GM18951 (cell line): Measurements from ENCODE around the gene TRPM3.

Experiments
- POLR2A ChIP-seq: IDR thresholded peaks from 4 replicates; pipeline ENCODE4 v1.6.1; 2011; ENCODE audit warnings: mild to moderate bottlenecking; ENCODE audit not compliant: insufficient read length, insufficient read depth; ENCODE audit errors: extremely low read depth
- in situ Hi-C: fragments of 300-500 bp; cut with MboI; formaldehyde crosslinking; loops from one replicate; pipeline ENCODE4 v1.12.0; 2022; ENCODE audit warnings: low sequenced_read_pairs, mixed read lengths, inconsistent platforms; ENCODE audit not compliant: unreplicated experiment

Gene TRPM3

DNA sequence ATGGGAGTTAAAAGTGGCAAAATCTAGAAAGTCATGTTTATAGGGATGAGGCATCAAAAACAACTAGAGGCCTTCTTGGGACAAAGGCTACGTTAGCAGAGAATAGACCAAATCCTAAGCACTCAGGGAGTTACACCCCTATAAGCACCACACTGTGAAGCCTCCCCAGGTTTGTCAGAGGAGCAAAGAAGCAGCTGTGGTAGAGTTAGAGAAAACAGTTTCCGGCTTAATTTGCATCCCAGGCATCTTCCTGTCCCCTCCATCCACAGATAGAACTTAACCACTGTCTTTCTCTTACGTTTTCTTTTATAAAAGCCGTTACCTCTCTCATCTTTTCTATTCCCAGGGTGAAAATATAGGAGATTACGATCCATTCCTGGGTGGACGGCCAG is 518.4 kb downstream of the TRPM3 start:
- no peak for TF ChIP-seq POLR2A
- in situ Hi-C loops, result no loop called here

DNA sequence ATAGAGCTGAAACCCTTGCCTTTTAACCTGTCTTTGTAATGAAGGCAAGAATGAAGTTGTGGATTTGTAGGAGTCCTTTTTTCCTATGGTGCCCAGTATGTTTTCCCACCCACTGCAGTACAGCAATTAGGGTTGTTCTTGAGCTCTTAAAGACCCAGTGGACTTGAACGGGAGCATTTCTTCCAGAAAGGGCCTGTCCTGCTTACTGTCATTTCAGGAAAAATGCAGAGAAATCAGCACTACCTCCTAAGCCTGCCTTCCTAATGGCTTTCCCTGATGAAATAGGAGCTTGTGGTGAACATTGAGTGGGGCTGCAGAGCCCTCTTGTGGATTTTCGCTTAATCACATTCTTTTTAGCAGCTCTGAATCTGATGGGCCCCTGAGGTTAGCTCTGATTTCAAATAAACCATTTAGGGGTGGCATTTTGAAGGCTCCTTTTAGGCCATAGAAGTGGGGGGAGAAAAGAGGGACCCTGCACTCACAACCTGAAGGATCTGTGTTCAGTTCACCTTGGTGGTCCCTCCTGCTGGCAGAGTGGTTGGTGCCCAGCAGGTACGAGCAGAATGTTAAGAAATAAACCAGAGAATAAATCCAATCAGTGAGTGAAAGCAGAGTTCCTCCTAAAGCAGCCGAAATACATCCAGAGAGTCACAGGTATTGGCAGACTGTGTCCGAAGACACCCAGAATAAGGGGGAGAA is 519.0 kb downstream of the TRPM3 start:
- in situ Hi-C loops, result no loop called here

DNA sequence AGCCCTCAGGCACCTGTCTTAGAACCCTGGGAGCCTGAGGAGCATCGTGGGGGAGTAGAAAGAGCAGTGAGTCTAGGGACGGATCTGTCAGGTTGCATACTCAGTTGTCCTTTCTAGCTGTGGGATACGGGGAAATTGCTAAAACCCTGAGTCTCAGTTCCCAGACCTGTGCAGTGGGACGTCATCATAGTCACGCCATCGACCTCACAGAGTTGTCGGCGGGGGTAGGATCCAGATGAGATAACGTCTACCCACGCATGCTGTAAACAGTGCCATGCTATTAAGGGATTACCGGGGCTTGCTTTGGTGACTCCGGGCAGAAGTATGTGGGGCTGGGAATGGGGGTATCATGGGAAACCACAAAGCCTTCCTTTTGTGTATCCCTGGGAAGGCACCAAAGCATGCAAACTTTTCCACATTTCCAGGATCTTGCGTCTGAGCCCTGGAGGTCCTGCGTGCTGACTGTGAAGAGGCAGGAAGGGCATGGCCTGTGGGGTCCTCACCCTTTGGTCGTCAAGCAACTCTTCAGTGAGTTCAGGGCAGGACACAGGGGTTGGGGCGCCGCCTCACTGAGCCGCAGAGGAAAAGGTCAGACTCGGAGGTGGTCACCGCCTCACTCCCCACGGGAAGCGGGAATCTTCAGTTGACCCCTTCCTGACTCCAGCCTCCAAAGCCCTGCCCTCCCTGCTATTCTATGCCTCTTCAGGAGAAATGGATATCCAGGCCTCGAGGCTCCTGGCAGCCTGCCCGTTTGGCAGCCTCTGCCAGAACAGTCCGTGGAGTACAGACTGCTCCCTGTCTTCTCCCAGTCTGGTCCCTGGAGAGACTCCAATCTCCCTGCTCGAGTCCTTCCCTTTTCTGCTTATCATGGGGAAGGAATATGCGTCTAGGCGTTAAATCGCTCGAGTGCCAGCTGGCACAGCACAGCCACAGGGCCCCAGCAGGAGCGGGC is 520.1 kb downstream of the TRPM3 start:
- in situ Hi-C loops, result no loop called here
- no peak for TF ChIP-seq POLR2A

More for the DNA sequence above, 519.0 kb downstream of the TRPM3 start:
- TF ChIP-seq POLR2A, result no peak

DNA sequence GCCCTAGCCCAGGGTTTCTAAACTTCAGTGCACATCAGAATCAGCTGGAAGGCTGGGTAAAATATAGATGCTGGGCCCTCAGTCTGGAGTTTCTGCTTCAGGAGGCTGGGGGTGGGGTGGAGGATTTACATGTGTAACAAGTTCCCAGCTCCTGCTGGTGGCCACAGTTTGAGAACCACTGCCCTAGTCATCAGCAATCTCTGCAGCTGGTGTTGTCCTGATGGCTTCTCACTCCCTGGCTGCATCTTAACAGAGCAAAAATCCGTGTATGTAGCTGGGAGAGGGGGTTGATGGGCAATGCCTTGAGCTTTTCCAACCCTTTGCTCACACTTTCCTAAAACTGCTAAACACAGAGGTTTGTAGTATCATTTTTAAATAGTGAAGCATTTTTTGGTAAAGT is 520.9 kb downstream of the TRPM3 start:
- TF ChIP-seq POLR2A, result no peak
- in situ Hi-C loops, result no loop called here

DNA sequence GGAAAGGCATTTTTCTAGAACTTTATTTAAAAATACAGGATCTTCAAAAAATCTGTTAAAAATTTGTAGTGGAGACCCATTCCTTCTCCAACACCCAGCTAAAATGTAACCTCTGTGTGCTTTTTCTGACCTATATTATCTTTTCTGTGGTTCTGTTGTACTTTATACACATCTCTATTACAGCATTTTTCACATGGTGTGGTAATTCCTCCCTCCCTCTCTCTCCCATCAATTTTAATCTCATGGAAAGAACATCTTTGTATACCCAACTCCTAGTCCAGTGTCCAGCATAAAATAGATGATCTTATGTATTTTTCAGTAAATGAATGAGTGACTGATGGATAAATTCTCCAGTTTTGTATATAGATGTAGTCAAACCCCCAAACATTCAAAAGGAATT is 523.5 kb downstream of the TRPM3 start:
- TF ChIP-seq POLR2A, result no peak
- in situ Hi-C loops, result loop anchor here (25.0 kb wide), 1 partner anchor 261 kb away; no protein-coding TSS in a partner anchor

DNA sequence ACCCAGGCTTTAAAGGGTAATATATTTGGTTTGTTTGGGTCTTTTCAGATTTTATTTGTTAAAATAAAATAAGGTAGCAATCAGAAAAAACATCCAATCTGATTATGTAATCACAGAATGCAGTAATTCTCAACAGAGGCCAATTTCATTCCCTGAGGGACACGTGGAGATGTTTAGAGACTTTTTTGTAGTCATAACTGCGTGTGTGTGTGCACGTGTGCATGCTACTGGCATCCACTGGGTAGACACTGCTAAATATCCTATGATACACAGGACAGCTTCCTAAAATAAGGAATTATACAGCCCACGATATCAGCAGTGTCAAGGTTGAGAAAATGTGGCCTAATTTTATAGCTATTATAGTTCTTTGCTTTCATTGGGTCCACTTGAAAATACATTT is 526.2 kb downstream of the TRPM3 start:
- no peak for TF ChIP-seq POLR2A
- in situ Hi-C loops, result loop anchor here (25.0 kb wide), 1 partner anchor 258 kb away; no protein-coding TSS in a partner anchor

DNA sequence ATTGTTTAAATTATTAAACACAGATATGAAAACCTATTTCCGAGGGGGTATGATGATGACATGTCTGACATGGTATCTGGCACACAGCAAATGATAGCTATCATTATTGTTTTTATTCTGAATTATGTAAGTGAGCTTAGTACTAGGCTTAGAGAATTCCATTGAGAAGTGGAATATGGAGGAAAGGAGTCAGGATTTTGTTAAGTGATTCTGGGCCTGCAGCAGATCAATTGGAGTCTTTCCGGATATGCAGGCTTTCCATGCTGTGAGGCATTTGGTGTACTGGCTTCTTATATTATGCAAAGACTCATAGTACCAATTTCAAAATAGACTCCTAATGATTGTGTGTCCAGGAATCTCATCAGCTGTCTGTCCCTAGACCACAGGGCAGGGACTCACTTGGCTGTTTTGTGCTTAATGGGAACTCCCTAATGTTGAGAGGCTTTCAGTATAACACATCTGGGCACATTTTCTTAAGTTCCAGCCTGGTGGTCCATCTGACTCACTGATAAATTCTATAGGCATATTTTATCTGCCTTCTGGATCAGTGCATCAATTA is 527.0 kb downstream of the TRPM3 start:
- TF ChIP-seq POLR2A, result no peak
- in situ Hi-C loops, result loop anchor here (25.0 kb wide), 1 partner anchor 257 kb away; no protein-coding TSS in a partner anchor

DNA sequence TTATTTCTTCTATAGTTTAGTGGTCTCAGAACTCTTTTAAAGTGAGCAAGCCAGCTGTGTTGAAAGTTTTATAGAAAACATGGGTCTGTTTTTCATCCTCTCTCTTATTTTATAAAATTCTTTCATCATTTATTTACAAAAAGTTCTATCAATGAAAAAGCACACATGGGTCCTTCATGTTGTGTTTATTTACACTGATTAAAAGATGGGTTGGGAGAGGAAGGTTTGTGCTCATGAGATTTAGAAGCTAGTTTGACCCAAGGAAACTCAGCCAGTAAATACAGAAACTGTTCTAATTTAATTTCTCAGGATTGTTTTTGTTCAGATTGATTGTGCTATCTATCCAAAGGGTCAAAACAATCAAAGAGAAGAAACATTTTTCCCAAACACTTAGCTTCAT is 528.2 kb downstream of the TRPM3 start:
- no peak for TF ChIP-seq POLR2A

DNA sequence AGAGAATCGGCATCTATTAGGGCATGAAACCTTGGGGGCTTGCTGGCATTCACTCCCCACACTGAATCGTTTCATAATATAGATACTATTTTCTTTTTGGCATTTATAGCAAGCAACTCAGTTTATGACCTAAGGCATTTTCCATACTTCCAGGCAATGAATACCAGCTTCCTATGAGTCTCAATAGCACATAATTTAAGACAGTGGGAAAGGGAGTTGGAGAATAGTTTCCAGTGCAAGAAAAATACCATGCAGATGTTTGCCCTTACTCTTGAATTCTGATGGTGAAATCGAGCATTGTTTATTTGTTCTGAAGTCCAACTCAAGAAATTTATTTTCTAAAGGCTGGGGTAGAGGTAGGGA is 531.1 kb downstream of the TRPM3 start:
- in situ Hi-C loops, result loop anchor here (25.0 kb wide), 1 partner anchor 253 kb away; no protein-coding TSS in a partner anchor
- TF ChIP-seq POLR2A, result no peak

More for the DNA sequence above, 528.2 kb downstream of the TRPM3 start:
- in situ Hi-C loops, result loop anchor here (25.0 kb wide), 1 partner anchor 256 kb away; no protein-coding TSS in a partner anchor

DNA sequence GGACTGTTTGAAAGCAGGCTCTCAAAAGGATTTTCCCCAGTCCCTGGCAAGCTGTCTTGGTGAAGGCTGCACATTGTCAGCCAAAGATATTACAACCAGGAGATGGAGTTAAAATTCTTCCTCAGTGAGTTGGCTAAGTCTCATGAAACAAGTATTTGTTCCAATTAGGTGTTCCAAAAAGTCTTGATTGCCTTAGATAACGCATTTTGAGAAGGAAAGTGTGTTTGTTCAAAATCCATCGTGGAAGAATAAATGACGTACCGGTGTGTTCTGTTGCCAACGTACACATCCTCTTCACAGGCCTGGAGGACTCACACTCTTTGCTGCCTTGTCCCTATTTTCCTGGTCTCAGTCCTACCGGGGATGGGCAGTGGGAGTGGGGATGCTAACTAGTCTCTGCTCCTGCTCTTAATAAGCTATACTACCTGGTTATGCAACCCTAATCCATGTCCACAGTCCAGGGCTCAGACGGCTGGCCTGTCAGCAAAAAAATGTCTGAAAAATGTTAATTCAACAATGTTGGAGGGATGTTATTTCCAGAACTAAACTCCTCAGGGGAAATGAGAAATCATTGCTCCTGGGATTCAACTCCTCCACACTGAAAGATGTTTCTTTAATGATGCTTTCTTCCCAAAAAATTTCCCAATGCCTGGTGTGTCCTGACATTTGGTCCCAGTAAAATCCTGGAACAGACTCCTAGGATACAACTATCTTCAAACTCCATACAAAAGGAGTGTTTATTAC is 531.7 kb downstream of the TRPM3 start:
- in situ Hi-C loops, result loop anchor here (10.0 to 25.0 kb wide), 2 partner anchors 105 to 252 kb away; no protein-coding TSS in a partner anchor
- TF ChIP-seq POLR2A, result no peak

DNA sequence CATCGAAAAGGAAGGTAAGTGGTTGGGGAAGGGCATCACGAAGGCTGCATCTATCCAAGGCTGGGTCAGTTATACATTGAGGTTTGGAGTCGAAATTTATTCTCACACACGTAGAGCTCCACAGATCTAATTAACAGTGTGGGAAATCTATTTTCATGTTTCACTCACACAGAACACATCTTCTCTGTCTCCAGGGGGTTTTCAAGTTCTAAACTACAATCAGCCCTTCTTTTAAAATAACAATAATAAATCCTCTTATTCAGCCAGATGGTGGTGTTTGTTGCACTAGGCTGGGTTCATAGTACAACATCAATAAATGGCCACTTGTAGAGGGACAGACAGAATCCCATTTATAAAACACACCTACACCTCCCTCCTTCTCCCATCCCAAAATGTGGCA is 532.4 kb downstream of the TRPM3 start:
- in situ Hi-C loops, result loop anchor here (10.0 to 25.0 kb wide), 2 partner anchors 104 to 252 kb away; no protein-coding TSS in a partner anchor
- no peak for TF ChIP-seq POLR2A

DNA sequence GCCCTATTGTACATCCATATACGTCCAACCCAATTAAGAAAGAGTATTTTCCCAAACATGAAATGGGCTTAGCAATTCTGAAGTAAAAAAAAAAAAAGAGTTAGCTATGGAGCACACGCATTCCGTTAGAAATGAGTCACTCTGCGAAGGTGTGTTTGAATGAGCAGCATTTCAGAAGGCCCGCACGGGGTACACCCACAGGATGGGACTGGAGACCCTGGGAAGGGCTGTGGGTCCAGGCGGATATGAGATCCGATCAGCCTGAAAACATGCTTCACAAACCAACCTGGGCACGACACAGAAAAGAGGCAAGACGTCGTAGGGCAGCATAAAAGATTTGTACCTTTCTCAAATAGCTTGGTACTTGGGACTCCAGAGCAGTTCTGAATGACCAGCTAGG is 533.0 kb downstream of the TRPM3 start:
- in situ Hi-C loops, result loop anchor here (10.0 to 25.0 kb wide), 2 partner anchors 104 to 251 kb away; no protein-coding TSS in a partner anchor
- TF ChIP-seq POLR2A, result no peak

DNA sequence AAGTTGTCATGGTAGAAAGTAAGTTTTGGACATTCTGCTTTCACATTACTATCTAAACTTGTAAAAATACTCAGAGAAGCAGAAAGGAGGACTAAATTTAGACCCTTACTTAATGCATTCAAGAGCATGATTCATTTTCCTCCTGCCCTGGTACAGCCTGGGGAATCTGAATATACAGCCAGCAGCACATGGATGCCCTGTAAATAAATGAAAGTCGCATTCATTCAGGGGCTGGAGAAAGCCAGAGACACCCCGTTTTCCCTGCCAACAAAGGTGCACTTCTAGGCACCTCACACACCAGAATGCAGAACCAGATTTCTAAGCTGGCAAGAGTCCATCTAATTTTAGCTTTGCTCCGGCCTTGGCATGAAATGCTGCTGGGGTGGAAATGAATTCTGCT is 534.2 kb downstream of the TRPM3 start:
- no peak for TF ChIP-seq POLR2A
- in situ Hi-C loops, result loop anchor here (10.0 to 25.0 kb wide), 2 partner anchors 102 to 250 kb away; no protein-coding TSS in a partner anchor

DNA sequence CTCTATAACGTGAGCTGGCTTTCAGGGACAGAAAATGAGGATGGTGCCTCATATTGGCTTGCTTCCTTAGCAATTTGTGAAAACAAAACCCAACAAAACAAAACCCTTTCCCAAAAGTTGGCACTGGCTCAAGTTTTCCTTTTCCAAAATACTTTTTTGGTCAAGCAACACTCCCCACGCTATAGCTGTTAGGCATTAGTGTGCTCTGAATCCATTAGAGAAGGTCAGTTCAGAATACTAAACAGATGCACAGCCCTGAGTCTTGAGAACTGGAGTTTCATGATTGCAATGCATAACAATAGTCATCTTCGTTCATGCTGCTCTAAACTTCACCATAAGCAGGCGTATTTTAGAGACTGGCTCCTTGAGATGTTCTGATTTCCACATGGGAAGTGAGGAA is 534.9 kb downstream of the TRPM3 start:
- TF ChIP-seq POLR2A, result no peak
- in situ Hi-C loops, result loop anchor here (10.0 to 25.0 kb wide), 2 partner anchors 102 to 249 kb away; no protein-coding TSS in a partner anchor
